T47D (cell line): ENCODE data around the gene TEAD2.
"Not testable (repeated sequence)": the region's sequence is repeated elsewhere in the genome, so short reads cannot be mapped to it uniquely, and the experiment has no call there.

Experiments used
- DNase-seq, 2 experiments: peaks; one replicate each; pipeline versions ENCODE4 v3.0.0 to v3.0.0-alpha.2; 2011 to 2012; ENCODE audit warnings: low read depth in 1 of 2, low spot score in 1 of 2
- JUND ChIP-seq: IDR thresholded peaks from 2 replicates; pipeline ENCODE4 v1.6.1; 2012; ENCODE audit warnings: low read depth
- in situ Hi-C: cut with HindIII; loops from 2 replicates; pipeline ENCODE4 v1.10.0; 2016; ENCODE audit warnings: low sequenced_read_pairs, low pct_unique_long_range_greater_than_20kb

TEAD2 gene

DNA sequence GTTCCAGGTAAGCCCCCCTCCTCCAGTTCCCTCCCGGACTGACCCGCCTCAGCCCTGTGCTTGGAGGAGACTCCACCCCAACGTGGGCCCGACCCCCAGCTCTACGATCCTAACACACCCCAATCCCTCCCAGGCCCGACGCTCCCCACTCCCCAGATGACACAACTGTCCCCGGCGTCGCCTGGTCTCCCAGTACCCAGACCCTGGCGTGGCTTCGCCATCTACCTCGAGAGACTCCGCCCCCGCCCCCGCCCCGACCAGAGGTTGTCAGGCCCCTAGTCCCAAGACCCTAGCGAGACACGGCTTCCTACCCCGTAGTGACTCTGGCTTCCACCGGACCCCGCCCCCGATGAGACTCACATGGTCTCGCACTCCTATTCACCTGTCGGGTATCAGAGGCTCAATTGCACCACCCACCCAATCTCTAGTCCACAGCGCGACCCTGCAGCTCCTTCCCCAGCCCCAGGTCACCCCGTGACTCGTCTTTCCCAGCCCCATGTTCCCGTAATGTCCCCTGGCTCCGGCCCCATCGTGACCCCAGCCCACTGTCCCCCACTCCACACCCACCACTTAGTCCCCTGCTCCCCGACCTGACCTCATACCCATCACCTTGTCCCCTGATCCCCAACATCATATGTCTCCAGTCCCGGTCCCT lies 24.1 kb downstream of the TEAD2 start:
- in situ Hi-C loops, result no loop called here
- no peak for DNase-seq
- no peak for TF ChIP-seq JUND

DNA sequence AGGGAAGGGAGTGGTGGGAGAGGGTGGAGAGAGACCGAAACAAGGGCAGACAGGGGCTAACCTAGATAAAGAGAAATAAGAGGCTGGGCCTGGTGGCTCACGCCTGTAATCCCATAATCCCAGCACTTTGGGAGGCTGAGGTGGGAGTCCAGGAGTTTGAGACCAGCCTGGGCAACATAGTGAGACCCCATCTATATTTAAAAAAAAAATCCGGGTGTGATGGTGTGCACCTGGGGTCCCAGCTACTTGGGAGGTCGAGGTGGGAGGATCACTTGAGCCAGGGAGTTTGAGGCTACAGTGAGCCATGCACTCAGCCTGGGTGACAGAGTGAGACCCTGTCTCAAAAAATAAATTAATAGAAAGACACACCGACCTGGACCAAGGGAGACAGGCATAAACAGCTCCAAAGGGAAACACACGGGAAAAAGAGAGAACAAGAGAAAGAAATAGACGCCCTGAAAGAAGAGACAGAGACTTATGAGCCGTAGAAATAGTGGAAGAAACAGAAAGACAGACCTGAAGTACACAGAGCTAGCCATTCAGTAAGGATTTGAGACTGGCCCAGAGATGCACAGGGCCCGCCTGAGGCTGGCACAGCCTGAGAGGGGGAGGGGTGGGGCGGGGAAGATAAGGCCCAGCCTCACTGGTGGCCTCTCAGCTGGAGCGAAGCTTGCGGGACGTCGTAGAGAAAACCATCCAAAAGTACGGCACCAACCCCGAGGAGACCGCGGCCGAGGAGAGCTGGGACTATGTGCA lies 24.8 kb downstream of the TEAD2 start:
- DNase-seq, result no peak
- in situ Hi-C loops, result no loop called here
- no peak for TF ChIP-seq JUND

DNA sequence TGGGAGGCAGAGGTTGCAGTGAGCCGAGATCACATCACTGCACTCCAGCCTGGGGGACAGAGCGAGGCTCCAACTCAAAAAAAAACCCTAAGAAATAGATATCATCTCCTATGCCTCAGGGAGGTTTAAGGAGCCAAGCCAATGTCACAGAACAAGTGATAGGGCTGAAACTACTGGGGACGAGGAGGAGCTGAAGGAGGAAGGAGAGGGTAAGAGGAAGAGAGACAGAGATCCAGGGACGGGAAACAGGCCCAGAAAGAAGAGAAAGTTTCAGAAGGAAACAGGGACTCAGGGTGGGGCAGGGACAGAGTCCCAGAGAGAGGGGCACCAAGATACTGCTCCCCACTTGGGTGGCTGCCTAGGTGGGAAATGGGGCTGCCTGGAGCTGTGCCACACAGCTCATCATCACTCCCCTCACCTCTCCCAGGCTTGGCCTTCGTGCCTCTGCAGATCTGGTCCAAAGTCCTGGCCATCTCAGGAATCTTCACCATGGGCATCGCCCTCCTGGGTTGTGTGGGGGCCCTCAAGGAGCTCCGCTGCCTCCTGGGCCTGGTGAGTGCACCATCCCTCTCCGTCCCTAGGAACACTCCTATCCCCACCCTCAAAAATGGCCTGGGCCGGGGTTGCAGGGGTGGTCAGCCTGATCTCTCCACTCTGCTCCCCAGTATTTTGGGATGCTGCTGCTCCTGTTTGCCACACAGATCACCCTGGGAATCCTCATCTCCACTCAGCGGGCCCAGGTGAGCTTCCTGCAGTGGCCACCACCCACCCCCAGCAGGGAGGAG lies 25.5 kb downstream of the TEAD2 start:
- DNase-seq, result no peak
- TF ChIP-seq JUND, result no peak
- in situ Hi-C loops, result no loop called here

DNA sequence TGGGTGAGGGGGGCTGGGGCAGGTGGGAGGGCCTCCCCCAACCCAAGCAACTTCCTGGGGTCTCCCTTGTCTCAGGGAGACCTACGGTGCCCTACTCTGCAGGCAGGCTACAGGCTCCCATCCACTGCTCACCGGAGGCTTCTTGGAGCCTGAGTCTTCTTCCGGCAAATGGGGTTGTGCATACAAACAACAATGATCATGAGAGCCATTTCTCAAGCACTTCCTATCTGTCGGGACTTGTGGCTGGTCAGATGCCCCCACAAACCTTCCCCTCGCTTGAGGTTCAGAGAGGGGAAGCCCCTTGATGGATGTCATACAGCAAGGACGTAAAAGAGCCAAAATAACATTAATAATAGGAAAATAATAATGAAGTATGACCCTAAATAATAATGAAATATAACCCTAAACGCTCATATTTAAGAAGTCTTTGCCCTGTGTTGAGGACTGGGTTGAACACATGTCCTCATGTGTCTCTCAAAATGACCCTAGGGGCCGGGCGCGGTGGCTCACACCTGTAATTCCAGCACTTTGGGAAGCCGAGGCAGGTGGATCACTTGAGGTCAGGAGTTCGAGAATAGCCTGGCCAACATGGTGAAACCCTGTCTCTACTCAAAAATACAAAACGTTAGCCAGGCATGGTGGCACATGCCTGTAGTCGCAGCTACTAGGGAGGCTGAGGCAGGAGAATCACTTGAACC lies 26.3 kb downstream of the TEAD2 start:
- no peak for DNase-seq
- no peak for TF ChIP-seq JUND
- in situ Hi-C loops, result no loop called here

DNA sequence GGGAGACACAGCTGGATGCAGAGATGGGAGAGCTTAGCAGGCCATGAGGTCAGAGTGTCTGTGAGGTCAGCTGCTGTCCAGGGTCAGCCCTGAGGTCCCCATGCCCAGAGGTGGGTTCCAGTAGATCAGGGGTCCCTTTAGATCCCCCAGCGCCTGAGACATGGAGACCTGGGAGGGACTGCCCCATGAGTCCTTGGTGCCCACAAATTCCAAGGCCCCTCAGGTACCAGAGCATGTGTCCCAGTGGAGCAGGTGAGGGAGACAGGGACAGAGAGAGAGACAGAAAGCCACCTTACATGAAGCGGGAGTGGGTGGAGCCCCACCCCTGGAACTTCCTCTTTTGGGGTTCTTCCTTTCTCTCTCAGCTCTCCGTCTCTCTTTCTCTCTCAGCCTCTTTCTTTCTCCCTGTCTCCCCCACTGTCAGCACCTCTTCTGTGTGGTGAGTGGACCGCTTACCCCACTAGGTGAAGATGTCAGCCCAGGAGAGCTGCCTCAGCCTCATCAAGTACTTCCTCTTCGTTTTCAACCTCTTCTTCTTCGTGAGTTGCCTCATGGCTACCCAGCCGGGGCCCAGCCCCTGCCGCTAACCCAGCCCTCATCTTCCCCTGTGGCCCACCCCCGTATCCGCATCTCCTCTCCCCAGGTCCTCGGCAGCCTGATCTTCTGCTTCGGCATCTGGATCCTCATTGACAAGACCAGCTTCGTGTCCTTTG lies 27.0 kb downstream of the TEAD2 start, which contains the start of gene CD37:
Gene CD37 (plus strand): TSS at position 336 of the 713 bp plus-strand sequence. CDS start 135 bp downstream, at position 471.
- in situ Hi-C loops, result no loop called here
- no peak for DNase-seq
- no peak for TF ChIP-seq JUND

DNA sequence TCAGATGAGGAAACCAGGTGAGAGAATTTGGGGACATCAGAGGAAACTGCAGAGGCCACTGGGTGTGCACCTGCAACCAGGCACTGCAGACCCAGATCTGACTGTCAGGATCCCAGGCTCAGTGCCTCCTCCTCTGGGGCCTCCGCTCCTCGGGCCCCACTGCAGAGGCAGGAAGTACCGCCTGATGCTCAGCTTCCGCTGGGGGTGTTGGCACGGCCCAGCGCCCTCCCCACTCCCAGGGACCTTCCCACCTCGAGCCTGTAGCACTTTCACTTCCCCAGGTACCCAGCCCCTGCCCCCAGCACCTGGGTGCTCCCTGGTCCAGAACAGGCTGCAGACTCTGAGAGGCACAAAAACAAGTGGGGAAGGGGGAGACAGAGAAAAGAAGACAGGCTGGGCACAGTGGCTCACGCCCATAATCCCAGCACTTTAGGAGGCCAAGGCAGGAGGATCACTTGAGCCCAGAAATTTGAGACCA lies 28.4 kb downstream of the TEAD2 start:
- in situ Hi-C loops, result no loop called here
- TF ChIP-seq JUND, result no peak

DNA sequence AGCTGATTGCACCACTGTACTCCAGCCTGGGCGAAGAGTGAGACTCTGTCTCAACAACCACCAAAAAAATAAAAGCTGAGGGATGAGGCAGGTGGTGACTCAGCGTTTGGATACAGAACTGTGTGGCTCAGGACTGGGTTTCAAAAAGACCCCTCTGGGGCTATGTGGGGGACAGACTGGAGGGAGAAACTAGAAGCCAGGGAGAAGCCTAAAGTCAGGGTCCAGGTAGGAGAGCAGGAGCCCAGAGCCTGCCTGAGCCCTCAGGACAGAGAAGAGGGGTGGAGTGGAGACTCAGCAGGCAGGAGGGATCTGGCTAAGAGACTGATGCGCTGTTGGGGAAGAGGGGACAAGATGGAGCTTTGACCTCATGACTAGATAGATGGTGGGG lies 28.8 kb downstream of the TEAD2 start:
- in situ Hi-C loops, result no loop called here

More for the DNA sequence above, 28.4 kb downstream of the TEAD2 start:
- no peak for DNase-seq

DNA sequence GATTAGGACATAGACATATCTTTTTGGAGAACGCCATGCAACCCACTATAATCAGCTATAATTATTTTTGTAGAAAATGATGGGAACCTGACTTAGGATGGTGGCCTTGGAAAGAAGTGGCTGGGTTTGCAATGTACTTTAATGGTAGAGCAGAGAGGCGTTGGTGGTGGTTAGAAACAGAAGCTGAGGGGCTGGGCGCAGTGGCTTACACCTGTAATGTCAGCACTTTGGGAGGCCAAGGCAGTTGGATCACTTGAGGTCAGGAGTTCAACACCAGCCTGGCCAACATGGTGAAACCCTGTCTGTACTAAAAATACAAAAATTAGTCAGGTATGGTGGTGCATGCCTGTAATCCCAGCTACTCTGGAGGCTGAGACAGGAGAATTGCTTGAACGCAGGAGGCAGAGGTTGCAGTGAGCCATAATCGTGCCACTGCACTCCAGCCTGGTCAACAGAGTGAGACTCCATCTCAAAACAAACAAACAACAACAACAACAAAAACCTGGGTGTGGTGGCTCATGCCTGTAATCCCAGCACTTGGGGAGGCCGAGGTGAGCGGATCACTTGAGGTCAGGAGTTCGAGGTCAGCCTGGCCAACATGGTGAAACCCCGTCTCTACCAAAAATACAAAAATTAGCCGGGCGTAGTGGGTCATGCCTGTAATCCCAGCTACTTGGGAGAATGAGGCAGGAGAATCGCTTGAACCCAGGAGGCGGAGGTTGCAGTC lies 29.4 kb downstream of the TEAD2 start:
- DNase-seq, in situ Hi-C loops: not testable (repeated sequence)

More for the DNA sequence above, 28.8 kb downstream of the TEAD2 start:
- DNase-seq, result no peak
- no peak for TF ChIP-seq JUND

DNA sequence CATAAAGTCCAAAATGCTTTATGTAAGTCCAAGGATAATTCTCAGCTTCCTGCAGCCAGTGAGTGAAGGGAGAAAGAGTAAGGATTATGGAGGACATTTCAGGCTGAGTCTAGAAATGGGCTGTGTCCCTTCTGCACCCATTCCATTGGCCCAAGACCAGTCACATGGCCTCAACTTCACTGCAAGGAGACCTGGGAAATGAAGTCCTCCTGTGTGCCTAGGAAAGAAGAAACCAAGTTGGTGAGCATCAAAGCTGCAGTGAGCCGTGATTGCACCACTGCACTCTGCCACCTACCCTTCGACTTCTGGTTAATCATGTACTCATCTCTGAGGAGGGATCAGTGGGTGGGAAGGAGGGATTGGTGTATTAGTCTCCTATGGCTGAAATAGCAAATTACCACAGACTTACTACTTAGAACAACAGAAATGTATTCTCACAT lies 30.6 kb downstream of the TEAD2 start:
- in situ Hi-C loops, result no loop called here
- peak; percentile 51 to 73 for DNase-seq
- TF ChIP-seq JUND, result no peak

DNA sequence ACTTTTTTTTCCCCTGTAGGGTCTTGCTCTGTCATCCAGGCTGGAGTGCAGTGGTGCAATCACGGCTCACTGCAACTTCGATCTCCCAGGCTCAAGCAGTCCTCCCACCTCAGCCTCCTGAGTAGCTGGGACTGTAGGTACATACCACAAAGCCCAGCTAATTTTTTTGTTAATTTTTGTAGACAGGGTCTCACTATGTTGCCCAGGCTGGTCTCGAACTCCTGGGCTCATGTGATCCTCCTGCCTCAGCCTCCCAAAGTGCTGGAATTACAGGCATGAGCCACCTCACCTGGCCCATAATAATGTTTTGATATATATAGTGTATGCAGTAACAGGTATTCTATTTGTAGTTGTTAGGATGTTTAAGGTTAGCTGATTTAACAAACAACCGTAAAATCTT lies 31.0 kb downstream of the TEAD2 start:
- in situ Hi-C loops, DNase-seq: not testable (repeated sequence)

DNA sequence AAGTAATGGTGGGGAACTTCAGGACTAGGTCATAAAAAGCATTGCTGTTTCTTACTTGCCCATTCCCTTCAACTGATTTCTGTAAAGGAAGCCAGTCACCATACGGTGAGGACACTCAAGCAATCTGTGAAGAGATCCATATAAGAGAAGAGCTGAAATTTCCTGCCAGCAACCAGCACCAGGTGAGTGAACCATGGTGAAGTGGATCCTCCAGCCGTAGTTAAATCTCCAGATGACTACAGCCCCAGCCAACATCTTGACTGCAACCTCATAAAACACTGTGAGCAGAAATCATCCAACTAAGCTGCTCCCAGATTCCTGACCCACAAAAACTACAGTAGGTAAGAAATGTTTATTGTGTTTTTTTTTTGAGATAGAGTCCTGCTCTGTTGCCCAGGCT lies 33.5 kb downstream of the TEAD2 start:
- DNase-seq, result no peak
- in situ Hi-C loops, result no loop called here
- TF ChIP-seq JUND, result no peak
